ENCODE results near the gene TSPAN32.
"Not testable (repeated sequence)": the region's sequence is repeated elsewhere in the genome, so short reads cannot be mapped to it uniquely, and the experiment has no call there.

Gene TSPAN32

DNA sequence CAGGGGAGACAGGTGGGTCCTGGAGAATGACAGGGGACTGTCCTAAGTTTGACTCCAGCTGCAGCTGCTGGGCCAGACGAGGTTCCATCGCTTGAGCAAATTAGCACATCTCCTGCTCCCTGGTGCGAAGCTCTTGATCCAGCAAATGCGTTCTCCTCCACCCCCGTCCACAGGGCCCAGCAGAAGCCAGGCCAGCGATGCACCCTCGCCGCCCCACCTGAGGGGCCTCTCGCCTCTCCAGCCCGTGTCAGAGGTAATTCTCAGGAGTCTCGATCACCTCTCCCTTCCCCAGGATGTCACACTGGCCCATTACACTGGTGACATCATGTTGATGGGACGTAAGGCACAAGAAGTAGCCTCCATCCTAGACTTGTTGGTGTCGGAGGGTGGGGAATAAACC is 55.8 kb downstream of the TSPAN32 start:
- H3K36me3 Mint-ChIP-seq (ENCODE audit: low read depth); H3K27ac Mint-ChIP-seq; H3K27me3 Mint-ChIP-seq (ENCODE audit: low read depth); H3K4me1 Mint-ChIP-seq (ENCODE audit: low read depth); H3K4me3 Mint-ChIP-seq; H3K9me3 Mint-ChIP-seq: not testable (repeated sequence)

DNA sequence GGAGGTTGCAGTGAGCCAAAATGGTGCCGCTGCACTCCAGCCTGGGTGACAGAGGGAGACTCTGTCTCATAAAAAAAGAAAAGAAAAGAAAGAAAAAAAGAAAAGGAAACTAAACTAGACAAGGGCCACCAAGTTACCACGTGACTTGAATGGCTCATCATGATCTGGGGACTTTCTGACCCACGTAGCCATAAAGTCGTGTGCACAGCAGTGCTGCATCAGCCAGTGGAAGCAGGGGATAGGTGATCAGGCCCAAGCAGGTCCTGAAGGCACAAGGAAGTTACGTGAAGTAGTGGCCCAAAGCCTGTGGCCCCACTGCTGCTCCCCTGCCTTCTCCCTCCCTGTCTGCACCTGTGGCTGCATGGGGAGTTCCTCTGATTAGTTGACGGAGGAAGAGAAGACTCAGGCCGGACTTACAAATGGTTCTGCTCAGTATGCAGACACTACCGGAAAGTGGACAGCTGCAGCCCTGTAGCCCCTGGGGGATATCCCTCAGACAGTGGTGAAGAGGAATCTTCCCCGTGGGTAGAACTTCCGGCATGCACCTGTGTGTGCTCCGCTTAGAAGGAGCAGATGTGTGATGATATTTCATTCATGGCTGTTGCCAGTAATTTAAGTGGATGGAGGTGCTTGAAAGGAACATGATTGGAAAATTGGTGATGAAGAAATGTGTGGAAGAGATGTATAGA is 57.1 kb downstream of the TSPAN32 start:
- Mint-ChIP-seq H3K4me3 (no peak overlapping the region), H3K27ac (no peak overlapping the region), H3K9me3 (no peaks in the 10 kb centered on the region), H3K27me3 (ENCODE audit: low read depth) (no peaks in the 10 kb centered on the region), H3K36me3 (ENCODE audit: low read depth) (no peaks in the 10 kb centered on the region), H3K4me1 (ENCODE audit: low read depth) (no peaks in the 10 kb centered on the region)

DNA sequence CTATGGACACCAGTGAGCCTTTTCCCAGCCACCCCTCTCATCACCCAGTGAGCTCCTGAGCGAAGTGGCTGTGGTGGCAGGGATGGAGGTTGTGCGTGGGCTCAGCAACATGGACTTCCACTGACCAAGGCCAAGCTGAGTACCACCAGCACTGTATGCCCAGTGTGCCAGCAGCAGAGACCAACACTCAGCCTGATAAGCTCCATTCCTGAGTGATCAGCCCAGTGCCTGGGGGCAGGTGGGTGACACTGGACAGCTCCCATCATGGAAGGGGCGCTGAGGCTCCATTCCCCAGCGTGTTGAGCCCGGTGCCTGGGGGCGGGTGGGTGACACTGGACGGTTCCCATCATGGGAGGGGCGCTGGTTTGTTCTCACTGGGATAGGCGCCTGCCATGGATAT is 57.7 kb downstream of the TSPAN32 start:
- no peak overlapping the region for H3K4me3 Mint-ChIP-seq
- H3K27ac Mint-ChIP-seq: no peak overlapping the region
- no peaks in the 10 kb centered on the region for H3K36me3 Mint-ChIP-seq (ENCODE audit: low read depth)
- H3K4me1 Mint-ChIP-seq (ENCODE audit: low read depth): no peaks in the 10 kb centered on the region
- no peaks in the 10 kb centered on the region for H3K9me3 Mint-ChIP-seq
- no peaks in the 10 kb centered on the region for H3K27me3 Mint-ChIP-seq (ENCODE audit: low read depth)

DNA sequence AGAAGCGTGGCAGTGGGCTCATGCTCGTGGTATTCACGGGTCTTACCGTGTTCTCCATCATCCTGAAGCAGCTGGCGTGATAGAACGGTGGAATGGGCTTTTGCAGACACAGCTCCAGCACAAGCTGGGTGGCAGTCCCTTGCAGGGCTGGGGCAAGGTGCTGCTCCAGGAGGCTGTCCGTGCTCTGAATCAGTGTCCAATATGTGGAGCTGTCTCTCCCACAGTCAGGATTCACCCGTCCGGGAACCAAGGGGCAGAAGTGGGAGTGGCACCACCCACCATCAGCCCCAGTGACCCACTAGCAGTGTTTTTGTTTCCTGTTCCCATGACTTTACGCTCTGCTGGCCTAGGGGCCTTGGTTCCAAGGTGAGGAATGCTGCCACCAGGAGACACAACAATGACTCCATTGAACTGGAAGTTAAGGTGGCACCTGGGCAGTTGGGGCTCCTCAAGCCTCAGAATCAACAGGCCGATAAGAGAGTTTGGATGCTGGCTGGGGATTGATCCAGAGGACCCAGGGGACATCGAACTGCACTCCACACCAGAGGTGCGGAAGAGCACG is 58.3 kb downstream of the TSPAN32 start:
- no peaks in the 10 kb centered on the region for H3K36me3 Mint-ChIP-seq (ENCODE audit: low read depth)
- H3K27ac Mint-ChIP-seq: no peak overlapping the region
- no peaks in the 10 kb centered on the region for H3K9me3 Mint-ChIP-seq
- H3K4me3 Mint-ChIP-seq: no peak overlapping the region
- H3K27me3 Mint-ChIP-seq (ENCODE audit: low read depth): no peaks in the 10 kb centered on the region
- no peaks in the 10 kb centered on the region for H3K4me1 Mint-ChIP-seq (ENCODE audit: low read depth)

DNA sequence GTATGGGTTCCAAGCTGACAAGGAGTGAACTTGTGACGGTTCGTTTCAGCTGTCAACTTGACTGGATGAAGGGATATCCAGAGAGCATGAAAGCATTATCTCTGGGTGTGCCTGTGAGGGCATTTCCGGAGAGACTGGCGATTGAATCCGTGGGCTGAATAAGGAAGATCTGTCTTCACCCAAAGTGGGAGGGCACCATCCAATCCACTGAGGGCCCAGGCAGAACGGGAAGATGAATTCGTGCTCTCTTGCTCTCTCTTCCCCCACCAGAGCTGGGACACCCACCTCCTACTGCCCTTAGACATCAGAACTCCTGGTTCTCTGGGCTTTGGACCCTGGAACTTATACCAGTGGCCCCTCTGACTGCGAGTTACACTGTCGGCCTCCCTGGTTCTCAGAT is 59.8 kb downstream of the TSPAN32 start:
- no peaks in the 10 kb centered on the region for H3K4me1 Mint-ChIP-seq (ENCODE audit: low read depth)
- no peaks in the 10 kb centered on the region for H3K9me3 Mint-ChIP-seq
- no peak overlapping the region for H3K4me3 Mint-ChIP-seq
- no peaks in the 10 kb centered on the region for H3K27me3 Mint-ChIP-seq (ENCODE audit: low read depth)
- no peaks in the 10 kb centered on the region for H3K36me3 Mint-ChIP-seq (ENCODE audit: low read depth)
- H3K27ac Mint-ChIP-seq: no peak overlapping the region

DNA sequence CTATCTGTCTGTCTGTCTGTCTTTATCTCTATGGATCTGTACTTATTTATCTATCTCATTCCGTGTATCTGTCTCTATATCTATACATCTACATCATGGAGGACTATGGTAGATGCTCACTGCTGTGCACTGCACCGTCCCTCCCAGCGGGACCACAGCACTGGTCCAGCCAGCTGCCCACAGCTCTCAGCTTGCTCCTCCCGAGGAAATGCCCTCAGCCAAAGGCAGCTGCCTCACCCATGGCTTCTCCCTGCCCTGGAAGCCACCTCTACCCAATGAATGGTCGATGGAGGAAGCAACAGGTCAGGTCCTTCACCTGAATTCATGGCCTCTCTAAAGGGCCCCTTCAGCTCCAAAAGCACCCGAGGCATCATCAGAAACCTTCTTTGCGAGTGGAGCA is 60.6 kb downstream of the TSPAN32 start:
- H3K36me3 Mint-ChIP-seq (ENCODE audit: low read depth): no peaks in the 10 kb centered on the region

DNA sequence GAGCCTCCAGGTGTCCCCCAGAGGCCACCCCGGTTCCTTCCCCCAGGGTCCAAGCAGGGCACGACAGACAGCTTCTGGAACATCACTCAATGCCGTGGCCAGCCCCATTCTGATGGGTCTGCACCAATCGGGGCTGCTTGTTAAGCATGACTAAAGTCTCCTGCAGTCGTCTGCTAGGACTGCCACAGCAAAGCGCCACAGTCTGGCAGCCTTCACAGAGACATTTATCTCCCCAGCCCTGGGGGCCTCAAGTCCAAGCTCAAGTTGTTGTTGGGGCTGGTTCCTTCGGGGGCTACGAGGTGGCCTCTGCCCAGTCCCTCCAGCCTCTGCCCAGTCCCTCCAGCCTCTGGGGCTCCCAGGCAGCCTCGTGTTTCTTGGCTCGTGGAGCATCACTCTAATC is 61.3 kb downstream of the TSPAN32 start:
- Mint-ChIP-seq H3K27me3 (ENCODE audit: low read depth) (no peaks in the 10 kb centered on the region), H3K4me1 (ENCODE audit: low read depth) (no peaks in the 10 kb centered on the region), H3K9me3 (no peaks in the 10 kb centered on the region), H3K4me3 (no peak overlapping the region), H3K27ac (no peak overlapping the region), H3K36me3 (ENCODE audit: low read depth) (no peaks in the 10 kb centered on the region)

More for the DNA sequence above, 60.6 kb downstream of the TSPAN32 start:
- no peak overlapping the region for H3K27ac Mint-ChIP-seq
- no peaks in the 10 kb centered on the region for H3K9me3 Mint-ChIP-seq
- no peaks in the 10 kb centered on the region for H3K27me3 Mint-ChIP-seq (ENCODE audit: low read depth)
- H3K4me3 Mint-ChIP-seq: no peak overlapping the region
- no peaks in the 10 kb centered on the region for H3K4me1 Mint-ChIP-seq (ENCODE audit: low read depth)

DNA sequence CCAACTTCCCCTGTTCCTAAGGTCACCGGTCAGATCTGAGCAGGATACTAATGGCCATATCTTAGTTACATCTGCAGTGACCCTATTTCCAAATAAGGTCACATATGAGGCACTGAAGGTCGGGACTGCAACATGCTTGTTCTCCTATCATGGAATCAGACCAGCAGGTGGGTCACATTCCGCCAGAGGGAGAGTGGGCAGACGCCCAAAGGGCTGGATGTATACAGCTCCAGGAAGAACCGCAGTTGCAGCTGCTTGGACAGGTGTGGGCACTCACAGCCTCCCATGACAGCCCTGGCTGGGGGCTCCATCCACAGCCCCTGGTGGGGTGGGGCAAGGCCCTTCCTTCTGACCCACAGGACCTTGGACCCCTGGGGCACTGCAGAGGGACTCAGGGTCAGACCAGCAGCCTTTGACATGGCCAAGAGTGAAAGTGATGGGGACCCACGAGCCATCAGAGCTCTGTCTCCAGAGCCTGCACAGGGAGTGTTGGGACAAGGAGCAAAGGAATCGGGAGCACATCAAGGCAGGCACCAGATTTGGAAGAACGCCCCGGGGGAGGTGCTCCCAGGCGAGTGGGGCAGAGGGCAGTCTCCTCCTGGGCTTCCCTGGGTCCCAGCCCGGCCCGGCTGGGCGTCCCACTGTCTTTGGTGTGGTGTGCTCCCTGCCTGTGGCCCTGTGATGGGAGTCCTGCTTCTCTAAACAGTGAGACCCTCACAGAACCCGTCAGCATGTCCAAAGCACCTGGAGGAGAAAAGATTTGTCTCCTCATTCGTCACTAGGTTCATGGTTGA is 62.0 kb downstream of the TSPAN32 start:
- Mint-ChIP-seq H3K36me3 (ENCODE audit: low read depth) (no peaks in the 10 kb centered on the region), H3K9me3 (no peaks in the 10 kb centered on the region), H3K27ac (no peak overlapping the region), H3K4me1 (ENCODE audit: low read depth) (no peaks in the 10 kb centered on the region), H3K4me3 (no peak overlapping the region), H3K27me3 (ENCODE audit: low read depth) (no peaks in the 10 kb centered on the region)

DNA sequence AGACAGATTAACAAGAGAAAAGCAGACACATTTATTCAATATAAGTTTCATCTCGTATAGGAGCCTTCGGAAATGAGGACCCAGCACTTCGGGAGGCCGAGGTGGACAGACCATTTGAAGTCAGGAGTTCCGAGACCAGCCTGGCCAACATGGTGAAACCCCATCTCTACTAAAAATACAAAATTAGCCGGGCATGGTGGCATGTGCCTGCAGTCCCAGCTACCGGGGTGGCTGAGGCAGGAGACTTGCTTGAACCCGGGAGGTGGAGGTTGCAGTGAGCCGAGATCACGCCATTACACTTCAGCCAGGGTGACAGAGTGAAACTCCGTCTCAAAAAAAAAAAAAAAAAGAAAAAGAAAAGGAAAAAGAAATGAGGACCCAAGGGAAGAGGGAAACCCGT is 62.6 kb downstream of the TSPAN32 start:
- H3K27ac Mint-ChIP-seq; H3K9me3 Mint-ChIP-seq; H3K4me3 Mint-ChIP-seq; H3K36me3 Mint-ChIP-seq (ENCODE audit: low read depth); H3K27me3 Mint-ChIP-seq (ENCODE audit: low read depth); H3K4me1 Mint-ChIP-seq (ENCODE audit: low read depth): not testable (repeated sequence)

DNA sequence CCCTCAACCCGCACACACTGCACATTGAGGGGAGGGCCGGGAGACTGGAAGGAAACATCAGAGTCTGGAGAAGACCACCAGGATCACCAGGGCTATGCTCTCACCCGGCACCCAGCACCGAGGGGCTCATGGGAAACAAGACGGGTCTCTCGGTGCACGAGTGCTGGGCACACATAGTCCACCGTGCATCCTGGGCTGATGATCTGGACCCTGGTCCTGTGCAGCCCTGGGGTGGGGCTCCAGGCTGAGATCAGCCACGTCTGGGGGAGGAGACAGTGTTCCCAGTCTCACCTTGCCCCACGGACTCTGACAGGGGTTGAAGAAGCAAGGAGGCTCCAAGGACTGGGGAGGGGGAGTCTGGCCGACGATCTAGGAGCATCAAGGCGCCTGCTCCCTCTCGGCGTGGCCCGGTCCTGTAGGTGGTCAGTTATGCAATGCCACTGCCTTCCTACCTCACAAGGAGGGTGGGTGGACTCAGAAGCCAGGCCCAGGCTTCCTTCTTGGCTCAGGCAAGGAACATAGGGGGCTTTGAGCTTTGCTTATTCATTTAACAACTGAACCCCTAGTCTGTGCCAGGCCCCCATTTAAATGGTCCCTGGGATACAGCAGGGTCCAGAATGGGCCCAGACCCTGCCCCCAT is 63.9 kb downstream of the TSPAN32 start:
- Mint-ChIP-seq H3K36me3 (ENCODE audit: low read depth) (no peaks in the 10 kb centered on the region), H3K9me3 (no peaks in the 10 kb centered on the region), H3K27ac (no peak overlapping the region), H3K27me3 (ENCODE audit: low read depth) (no peaks in the 10 kb centered on the region), H3K4me1 (ENCODE audit: low read depth) (no peaks in the 10 kb centered on the region), H3K4me3 (no peak overlapping the region)

DNA sequence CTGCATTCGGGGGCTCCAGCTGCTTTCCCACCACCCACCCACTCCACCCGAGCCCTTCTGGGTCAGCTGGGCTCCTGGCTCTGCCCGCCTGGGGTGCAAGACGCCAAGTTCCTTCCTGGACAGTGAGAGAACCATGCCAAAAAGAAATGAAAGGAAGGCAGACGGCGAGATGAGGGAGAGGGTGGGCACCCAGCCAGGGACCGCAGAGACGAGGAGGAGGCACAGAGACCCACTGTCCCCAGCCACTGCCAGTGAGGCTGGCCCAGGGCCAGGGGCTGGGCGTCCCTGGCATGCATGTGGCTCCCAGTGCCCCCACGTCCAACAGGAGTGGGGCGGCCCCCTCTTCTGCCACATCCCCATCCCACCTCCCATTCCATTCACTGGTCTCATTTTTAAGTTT is 64.5 kb downstream of the TSPAN32 start:
- no peaks in the 10 kb centered on the region for H3K4me1 Mint-ChIP-seq (ENCODE audit: low read depth)
- H3K27me3 Mint-ChIP-seq (ENCODE audit: low read depth): no peaks in the 10 kb centered on the region
- H3K4me3 Mint-ChIP-seq: no peak overlapping the region

DNA sequence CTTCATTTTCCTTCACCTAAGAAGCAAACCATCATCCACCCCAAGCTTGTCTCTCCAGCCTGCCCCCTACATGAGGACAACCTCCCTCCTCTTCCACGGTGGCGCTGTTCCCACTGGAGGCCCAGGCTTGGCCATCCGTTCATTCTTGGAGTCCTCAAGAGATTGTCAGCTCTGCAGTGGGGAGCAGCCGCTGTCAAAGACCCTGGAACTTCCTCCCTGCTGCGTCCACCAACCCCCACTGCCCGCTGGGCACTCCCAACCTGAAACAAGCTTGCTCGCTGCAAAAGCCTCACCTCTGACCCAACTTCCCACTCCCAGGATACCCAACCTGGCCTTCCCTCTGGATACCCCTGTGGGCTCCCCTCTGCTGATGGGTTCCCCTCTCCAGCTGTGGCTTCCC is 64.9 kb downstream of the TSPAN32 start:
- H3K27ac Mint-ChIP-seq: no peak overlapping the region
- H3K9me3 Mint-ChIP-seq: no peaks in the 10 kb centered on the region
- no peak overlapping the region for H3K4me3 Mint-ChIP-seq
- no peaks in the 10 kb centered on the region for H3K36me3 Mint-ChIP-seq (ENCODE audit: low read depth)
- no peaks in the 10 kb centered on the region for H3K27me3 Mint-ChIP-seq (ENCODE audit: low read depth)
- H3K4me1 Mint-ChIP-seq (ENCODE audit: low read depth): no peaks in the 10 kb centered on the region

More for the DNA sequence above, 64.5 kb downstream of the TSPAN32 start:
- no peaks in the 10 kb centered on the region for H3K9me3 Mint-ChIP-seq
- no peaks in the 10 kb centered on the region for H3K36me3 Mint-ChIP-seq (ENCODE audit: low read depth)
- H3K27ac Mint-ChIP-seq: no peak overlapping the region

DNA sequence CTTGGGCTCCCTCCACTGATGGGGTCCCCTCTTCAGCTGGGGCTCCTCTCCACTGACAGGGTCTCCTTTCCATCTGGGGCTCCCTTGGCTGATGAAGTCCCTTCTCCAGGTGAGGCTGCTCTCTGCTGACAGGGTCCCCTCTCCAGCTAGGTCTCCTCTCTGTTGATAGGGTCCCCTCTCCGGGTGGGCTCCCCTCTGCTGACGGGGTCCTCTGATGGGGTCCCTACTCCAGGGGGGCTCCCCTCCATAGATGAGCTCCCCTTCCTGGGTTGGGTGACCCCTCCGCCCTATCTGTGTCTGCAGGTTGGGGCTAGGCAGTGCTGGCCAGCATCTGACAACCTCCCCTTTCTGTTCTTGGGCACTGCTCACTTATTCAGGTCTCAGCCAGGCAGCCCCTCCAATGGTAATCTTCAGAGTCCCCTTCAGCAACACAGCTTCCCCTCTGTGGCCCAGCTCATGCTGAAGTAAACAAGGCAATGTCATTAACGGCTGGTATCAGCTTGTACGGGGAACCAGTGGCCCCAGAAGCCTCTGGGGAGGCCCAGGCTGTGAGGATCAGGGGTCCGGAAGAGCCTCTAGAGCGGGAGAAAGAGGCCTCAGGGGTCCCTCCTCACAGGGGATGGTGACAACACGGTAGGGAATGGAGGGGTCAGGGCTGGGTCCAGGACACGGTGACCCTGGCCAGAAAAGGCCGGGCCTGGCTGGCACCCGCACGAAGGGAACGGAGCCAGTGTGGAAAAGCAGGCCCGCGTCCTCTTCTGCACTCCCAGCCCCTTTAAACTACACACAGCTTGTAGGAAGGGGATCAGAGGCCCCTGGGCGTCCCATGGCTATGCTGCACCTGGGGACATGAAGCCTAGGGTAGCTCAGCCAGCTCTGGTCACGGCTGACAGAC is 65.7 kb downstream of the TSPAN32 start:
- no peaks in the 10 kb centered on the region for H3K36me3 Mint-ChIP-seq (ENCODE audit: low read depth)
- H3K27me3 Mint-ChIP-seq (ENCODE audit: low read depth): no peaks in the 10 kb centered on the region
- H3K4me1 Mint-ChIP-seq (ENCODE audit: low read depth): no peaks in the 10 kb centered on the region
- no peak overlapping the region for H3K27ac Mint-ChIP-seq
- H3K4me3 Mint-ChIP-seq: no peak overlapping the region
- no peaks in the 10 kb centered on the region for H3K9me3 Mint-ChIP-seq
